Measurements from ENCODE around the gene QRICH2.

- TF ChIP-seq CTCF (conservative IDR thresholded peaks at IDR 0.05 in 1 of 2, IDR thresholded peaks at IDR 0.05 in 1 of 2; ENCODE audit: extremely low read depth in 1 of 2, insufficient read depth in 1 of 2, low read depth in 1 of 2, low read length in 2 of 2): no peak
- TF ChIP-seq EZH2 (IDR thresholded peaks at IDR 0.05; ENCODE audit: borderline replicate concordance, low read length): no peak
Observed at GRCh38 chr17:76234354-76234679, 73.8 kb downstream of the QRICH2 start.

All from mammary epithelial cell (primary cell).